ENCODE measurements around the gene CASTOR1.
A peak's percentile ranks its signal among the peaks of the same experiment; 100 is the strongest.

The CASTOR1 gene

DNA sequence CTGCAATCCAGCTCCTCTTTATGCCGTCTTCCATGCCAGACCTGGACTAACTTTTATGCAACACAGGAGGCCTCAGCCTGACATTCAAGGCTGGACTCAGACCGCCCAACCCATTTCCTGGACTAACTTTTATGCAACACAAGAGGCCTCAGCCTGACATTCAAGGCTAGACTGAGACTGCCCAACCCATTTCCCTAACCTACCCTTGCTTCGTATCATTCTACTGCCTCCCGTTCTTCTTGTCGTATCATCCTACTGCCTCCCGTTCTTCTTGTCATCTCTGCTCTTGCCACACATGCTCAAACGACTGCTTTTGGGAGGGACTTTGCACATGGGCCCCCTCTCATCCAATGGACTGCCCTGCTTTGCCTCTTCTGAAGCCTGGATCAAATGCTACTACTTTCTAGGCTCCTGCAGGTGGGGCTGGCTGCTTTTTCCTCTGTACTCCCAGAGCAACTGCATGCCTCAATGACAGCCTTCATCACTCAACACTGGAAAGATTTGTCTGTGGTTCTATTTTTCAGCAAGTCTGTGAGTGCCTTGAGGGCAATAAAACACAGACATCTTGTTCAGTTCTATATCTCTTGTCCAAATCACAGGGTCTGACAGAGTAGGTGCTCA, 29.6 kb upstream of the CASTOR1 start:
- no peak for DNase-seq

DNA sequence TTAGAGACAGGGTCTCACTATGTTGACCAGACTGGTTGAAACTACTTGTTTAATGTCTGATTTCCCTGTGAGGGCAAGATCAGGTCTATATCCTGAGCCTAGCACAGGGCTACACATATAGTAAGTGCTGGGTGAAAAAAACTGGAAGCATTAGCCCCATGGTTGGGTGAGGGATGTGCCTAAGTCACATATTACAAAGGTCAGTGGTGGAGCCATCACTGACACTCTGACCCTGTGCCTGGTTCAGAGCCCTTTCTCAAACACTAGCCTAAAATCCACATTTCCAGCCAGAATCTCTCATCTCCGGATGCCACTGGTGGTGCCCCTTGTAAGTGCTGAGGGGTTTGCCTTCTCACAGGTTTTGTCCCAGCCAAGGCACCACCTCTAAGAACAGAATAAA, 28.5 kb upstream of the CASTOR1 start:
- DNase-seq, result no peak

GRCh38 chr22:30315962-30316576, 26.8 kb upstream of the CASTOR1 start:
- DNase-seq, result no peak

- DNase-seq, result peak; percentile 85
Observed at GRCh38 chr22:30314915-30315314, 25.6 kb upstream of the CASTOR1 start.

DNA sequence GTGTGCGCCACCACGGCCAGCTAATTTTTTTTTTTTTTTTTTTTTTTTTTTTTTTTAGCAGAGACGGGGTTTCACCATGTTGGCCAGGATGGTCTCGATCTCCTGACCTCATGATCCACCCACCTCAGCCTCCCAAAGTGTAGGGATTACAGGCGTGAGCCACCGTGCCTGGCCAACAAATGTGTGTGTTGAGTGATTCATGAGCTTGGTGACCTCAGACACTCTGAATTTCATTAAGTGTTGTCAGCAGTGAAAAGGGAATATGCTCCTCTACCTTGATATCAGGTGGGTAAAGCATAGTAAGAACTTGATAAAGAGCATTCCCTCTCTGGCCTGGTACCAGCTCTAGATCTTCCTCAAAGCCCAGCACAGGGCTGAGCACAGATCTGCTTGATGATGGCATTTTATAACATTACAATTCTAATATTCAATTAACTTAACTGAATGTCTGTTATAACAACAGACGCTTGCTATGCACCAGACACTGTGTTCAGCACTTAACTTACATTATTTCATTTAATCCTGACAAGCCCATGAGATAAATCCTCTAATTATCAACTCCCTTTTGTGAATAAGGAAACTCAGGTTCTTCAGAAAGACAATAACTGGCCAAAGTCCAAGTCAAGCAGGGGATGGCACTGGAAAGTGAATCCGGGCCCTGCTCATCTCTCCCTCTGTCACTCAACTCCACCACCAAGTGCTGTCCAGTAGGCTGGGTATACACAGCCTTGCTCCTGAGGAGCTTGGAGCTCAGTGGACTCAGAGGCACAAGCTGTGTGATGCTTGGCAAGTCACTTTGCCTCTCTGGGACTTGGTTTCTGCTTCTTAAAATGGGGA, 24.4 kb upstream of the CASTOR1 start:
- DNase-seq, result no peak

- DNase-seq, result peak; percentile 68
Observed at GRCh38 chr22:30312053-30312452, 22.7 kb upstream of the CASTOR1 start.

GRCh38 chr22:30310881-30311771, 21.8 kb upstream of the CASTOR1 start:
- DNase-seq, result no peak

- DNase-seq, result no peak
Observed at GRCh38 chr22:30309951-30310741, 20.8 kb upstream of the CASTOR1 start.

DNA sequence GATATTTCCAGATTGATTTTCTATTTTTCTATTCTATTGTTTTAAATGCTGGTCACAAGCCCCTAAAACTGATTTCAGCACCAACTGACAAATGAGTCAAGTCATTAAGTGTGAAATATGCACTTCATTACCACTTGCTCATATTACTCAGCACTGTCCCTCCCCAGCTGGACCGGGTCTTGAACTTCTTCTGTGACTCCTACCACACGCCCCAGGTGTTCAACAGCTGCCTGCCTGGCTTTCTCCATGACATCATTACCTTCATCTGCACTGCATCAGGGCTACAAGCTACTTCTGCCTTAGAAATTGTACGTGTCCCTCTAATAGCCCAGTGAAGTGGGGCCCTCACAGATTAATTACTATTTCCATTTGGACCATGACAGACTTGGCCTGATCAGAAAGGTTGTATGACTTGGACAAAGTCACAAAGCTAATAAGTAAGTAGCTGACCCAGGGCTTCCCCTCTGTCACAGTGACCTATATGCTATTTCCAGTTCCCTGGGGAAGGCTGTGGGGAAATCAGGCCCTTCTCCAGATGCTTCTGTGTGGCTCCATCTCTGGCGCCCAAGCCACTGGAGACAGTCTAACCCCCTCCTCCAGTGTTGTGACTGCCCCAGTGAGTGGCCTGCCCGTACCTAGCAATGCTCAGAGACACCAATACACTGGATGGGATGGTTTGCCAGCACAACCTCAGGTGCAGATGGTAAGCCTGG, 19.4 kb upstream of the CASTOR1 start:
- DNase-seq, result peak; percentile 76

GRCh38 chr22:30308093-30308492, 18.8 kb upstream of the CASTOR1 start:
- DNase-seq, result no peak

DNA sequence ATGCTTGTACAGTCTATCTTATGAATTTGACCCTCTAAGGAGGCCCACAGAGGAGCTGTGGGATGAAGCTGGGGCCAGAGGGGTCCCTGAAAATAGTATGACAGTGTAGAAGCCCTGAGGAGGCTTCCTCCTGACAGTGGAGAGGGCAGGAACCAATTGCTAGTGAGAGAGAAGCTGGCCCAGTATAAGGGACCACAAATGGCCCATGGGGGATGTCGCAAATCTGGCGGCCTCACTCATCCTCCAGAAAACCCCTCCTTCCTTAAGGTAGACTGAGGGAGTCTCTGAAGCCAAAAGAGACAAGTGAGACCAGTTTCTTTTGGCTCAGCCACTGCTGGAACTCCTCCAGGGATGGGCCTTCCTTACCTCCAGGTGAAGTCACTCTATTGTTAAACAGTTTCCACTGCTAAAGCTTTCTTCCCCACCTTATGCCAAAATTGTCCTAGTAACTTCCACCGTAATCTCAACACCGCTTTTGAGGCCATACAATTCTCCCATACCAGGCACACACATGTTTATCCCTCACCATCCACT, 17.8 kb upstream of the CASTOR1 start:
- peak; percentile 67 for DNase-seq

DNA sequence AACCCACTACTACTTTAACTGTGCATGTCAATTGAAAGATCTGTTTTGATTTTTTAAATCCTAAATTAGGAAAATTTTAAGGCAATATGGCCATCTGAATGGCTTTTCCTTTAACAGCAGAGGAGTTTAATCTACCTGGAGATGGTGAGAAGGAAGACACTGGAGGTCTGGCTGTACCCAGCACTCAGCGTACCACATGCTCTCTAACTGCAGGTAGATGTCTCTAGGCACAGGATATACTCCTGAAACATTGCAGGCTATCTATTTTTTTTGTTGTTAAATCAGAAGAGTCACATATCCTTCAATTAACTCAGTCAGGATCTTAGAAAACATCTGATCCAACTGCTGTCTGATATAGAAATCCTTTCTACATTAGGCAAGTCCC, 17.3 kb upstream of the CASTOR1 start:
- peak; percentile 60 for DNase-seq

DNA sequence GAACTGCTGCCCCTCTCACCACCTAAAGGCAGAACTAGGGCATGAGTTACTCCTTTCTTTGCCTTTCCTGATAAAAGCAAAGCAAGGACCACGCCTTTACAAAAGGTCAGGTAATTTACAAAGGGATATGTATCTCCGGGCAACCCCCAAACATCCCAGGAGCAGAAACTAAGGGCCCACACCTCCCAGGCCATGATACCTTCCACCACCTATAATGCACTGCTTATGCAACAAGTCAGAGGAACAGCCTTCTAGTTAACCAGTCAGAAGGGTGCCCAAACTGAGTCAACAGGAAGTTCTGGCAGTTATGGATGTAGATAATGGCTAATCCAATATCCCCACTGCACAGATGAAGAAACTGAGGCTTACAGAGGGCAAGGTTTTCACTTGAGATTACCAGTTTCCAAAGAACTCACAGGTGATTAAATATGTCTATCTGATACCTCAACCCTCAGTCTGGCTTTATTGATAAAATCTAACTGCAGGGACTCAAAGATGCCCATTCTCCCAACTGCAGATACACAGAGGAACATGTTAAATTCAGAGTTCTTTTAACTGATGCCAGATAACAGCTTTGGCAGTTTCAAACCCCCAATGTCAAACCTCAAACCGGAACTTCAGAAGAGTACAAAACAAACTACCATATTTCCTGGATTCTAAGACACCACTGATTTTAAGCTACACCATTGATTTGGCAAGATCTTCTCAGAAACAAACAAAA, 16.8 kb upstream of the CASTOR1 start:
- peak; percentile 66 for DNase-seq

GRCh38 chr22:30305519-30305905, 16.2 kb upstream of the CASTOR1 start:
- DNase-seq, result peak; percentile 82

DNA sequence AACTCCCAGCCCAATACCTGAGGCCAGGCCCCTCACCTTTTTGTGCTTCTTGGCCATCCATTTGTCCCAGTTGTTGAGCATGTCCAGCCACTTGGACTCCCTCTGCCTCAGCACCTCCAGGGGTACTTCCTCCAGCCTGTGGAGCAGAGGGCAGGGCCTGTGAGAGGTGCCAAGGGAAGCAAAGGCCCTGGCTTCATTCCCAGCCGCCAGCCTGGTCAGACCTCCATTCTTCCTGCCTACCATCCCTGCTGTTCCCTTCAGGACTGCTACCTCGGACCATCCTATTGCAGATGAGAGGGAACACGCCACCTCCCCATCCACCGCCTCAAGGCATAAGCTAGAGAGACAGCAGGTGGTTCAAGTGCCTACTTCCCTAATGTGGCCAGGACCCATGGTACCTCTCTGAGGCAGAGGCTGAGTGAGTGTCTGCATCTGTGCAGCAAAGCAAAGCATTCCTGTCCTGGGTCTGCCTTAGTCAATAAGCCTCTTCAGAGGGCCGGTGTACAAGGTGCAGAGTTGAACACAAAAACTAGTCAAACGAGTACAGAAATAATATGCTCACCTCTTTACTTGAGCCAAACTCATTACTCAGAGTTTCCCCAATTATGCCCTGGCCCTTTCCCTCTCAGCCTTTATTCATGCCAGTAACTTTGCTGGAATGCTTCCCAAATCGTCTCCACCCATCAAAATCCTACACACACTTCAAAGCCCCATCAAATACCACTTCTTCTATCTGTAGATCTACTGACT, 15.4 kb upstream of the CASTOR1 start:
- no peak for DNase-seq

- DNase-seq, result no peak
Observed at GRCh38 chr22:30302810-30303138, 13.5 kb upstream of the CASTOR1 start.

DNA sequence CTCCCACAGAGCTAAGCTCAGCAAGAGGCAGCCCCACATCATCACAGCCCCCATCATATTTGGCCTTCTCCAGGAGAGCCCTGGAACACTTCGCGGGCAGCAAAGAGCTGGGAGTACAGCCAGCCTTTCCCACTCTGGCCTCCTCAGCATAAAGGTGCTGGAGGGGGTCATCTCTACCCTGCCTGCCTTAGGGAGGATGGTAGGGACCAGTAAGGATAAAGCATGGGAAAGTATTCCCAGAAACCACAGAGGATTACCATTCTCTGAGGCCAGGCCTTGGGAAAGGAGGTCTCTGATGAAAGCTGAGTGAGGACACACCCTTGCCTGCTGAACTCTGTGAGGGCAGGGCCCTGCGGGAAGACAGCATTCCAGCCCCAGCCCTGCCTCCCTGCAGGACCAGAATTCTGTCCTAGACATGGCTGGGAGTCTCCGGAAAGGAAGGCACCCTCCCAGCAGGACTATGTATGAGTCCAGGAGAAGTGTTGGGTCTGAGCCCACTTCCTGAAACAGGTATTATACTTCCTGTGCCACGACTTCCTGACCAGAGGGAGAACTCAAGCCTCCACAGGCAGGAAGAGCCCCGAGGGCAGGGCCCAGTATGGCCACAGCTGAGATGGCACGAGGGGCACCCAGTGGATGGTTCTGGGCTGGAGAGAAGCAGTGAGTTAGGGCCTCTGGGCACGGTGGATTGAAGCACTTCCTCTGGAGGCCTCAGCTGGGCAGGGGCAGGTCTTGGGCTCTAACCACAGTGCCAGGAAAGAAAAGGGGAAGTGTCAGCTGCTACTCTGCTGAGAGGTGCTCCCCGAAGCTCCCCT, 12.9 kb upstream of the CASTOR1 start:
- DNase-seq, result no peak

DNA sequence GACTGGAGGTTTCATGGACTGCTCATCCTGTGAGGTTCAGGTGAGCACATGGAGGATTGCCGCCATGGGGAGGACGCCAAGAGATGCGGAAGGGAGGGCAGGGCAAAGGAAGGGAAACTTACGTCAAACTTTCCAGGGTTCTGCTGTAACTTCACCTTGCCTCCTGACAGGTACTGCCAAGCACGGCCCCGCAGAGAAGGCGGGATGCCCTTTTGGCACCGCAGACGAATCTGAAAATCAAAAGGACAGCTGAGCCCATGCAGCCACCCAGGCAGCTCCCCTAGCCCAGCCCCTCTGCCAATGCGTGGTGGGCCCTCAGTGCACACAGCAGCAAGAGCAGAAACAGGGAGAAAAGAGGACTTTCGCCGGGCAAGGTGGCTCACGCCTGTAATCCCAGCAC, 10.0 kb upstream of the CASTOR1 start:
- DNase-seq, result no peak
